Activated T-cell treated with anti-CD3 and anti-CD28 coated beads, Interleukin-2, amount 50 U/mL, for 72 hours (primary cell): ENCODE data around the gene SPEF2. TPM values are rescaled to one million over a fixed set of nuclear protein-coding genes. Genes with fewer than 3 reads are reported as not detected.

Source experiments
- ATAC-seq, 2 donors: fragments of 150-1000 bp; cut with Tn5 transposase; replicated peaks in 1 of 2; 2 replicates each; pipeline ENCODE4 v1.10.0; 2021; ENCODE audit warnings: moderate library complexity in 2 of 2, mild to moderate bottlenecking in 1 of 2
- DNase-seq, 2 donors: peaks; one replicate each; pipeline ENCODE4 v3.0.0; 2021 to 2022; ENCODE audit warnings: mixed read lengths in 1 of 2
- H3K27ac Mint-ChIP-seq: one replicate; pipeline ENCODE4 v1.8.0; 2022; ENCODE audit warnings: mild to moderate bottlenecking, moderate library complexity, mixed read lengths
- H3K27me3 Mint-ChIP-seq: one replicate; pipeline ENCODE4 v1.8.0; 2022; ENCODE audit warnings: low read depth, mixed read lengths
- H3K36me3 Mint-ChIP-seq, 2 donors: one replicate each; pipeline ENCODE4 v1.8.0; 2022; ENCODE audit warnings: mixed read lengths in 2 of 2, mild to moderate bottlenecking in 1 of 2; ENCODE audit not compliant: insufficient read depth in 2 of 2
- H3K4me1 Mint-ChIP-seq: one replicate; pipeline ENCODE4 v1.8.0; 2022; ENCODE audit warnings: low read depth, mixed read lengths
- H3K4me3 Mint-ChIP-seq, 2 donors: one replicate each; pipeline ENCODE4 v1.8.0; 2022; ENCODE audit warnings: mild to moderate bottlenecking in 2 of 2, mixed read lengths in 2 of 2, moderate library complexity in 2 of 2
- H3K9me3 Mint-ChIP-seq, 2 donors: one replicate each; pipeline ENCODE4 v1.8.0; 2022; ENCODE audit warnings: mixed read lengths in 2 of 2
- total RNA-seq, 2 donors: library from RNA; stranded (reverse); gene quantifications; one replicate each; pipeline ENCODE4 v1.2.3, GENCODE V29; 2022

The SPEF2 gene
- total RNA-seq, 2 donors from 2014 or later = 17.9 to 19.1 TPM

DNA sequence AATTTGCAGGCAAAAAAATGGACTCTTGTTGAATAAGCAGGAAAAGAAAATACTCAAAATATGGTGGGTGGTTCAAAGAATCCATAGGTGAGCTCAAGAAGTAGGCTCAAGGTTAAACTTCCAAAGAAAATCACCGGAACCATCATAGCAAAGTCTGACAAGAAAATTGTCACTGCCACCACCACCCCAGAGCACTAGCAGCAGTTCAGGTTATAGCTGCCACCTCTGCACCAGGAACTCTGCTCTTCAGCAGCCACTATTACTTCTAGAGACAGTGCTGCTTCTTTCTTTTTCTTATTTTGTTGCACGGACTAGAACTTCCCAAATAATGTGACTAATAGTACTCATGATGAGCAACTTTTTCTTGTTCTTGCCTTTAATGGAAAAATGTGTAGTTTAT lies 70.3 kb downstream of the SPEF2 start:
- H3K27ac Mint-ChIP-seq = no peak overlapping the region
- H3K4me3 Mint-ChIP-seq = no peak overlapping the region
- ATAC-seq (no peak), DNase-seq (no peak)
- peaks cover 0 to 1% of the 10 kb centered on the region in 2 donors for H3K36me3 Mint-ChIP-seq
- H3K4me1 Mint-ChIP-seq = no peaks in the 10 kb centered on the region
- no peaks in the 10 kb centered on the region for H3K27me3 Mint-ChIP-seq
- no peaks in the 10 kb centered on the region for H3K9me3 Mint-ChIP-seq

- Mint-ChIP-seq H3K27ac (no peak overlapping the region), H3K27me3 (no peaks in the 10 kb centered on the region), H3K36me3 (peaks cover 0 to 4% of the 10 kb centered on the region in 2 donors), H3K4me3 (no peak overlapping the region), H3K9me3 (no peaks in the 10 kb centered on the region), H3K4me1 (no peaks in the 10 kb centered on the region)
- no peak for DNase-seq
- no peak for ATAC-seq
Observed at GRCh38 chr5:35694481-35694880, 76.8 kb downstream of the SPEF2 start.

DNA sequence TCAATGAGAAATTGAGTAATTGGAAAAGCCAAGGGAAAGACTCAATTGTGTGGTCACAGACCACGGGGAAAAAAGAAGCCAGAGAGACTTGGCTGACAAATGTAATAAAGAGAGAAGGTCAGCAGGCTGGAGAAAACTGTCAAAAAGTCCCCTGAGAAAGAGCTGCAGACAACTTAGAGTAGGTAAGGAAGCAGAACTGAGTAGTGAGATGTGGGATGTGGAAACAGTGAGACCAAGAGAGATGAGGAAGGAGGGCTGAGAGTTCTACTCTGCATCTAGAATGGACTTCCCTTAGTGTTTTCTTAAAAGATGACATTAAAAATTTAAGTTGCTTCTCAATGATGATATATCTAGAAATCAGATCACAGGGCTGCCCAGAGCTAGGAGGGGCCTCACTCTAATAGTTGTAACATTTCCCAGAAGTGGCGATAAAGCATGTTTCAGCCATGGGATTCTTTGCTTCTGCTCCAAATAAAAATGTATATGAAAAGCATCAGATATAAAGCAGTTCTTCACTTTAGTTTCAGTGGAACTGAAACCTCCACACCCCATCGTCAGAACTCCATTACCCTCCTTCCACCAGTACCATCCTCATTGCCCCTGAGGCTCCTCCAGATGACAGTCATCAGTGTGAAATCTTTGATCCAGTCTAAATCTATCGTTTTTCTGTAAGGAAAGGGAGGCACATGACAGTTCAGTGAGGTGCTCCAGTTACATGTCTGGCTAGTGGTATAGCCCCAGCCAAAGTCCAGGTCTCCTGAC lies 80.6 kb downstream of the SPEF2 start:
- no peaks in the 10 kb centered on the region for H3K27me3 Mint-ChIP-seq
- no peak overlapping the region for H3K4me3 Mint-ChIP-seq
- H3K27ac Mint-ChIP-seq = no peak overlapping the region
- peaks cover 0 to 2% of the 10 kb centered on the region in 2 donors for H3K9me3 Mint-ChIP-seq
- H3K36me3 Mint-ChIP-seq = peaks cover 0 to 3% of the 10 kb centered on the region in 2 donors
- ATAC-seq (no peak), DNase-seq (no peak)
- no peaks in the 10 kb centered on the region for H3K4me1 Mint-ChIP-seq

- H3K27ac Mint-ChIP-seq = no peak overlapping the region
- no peak overlapping the region for H3K4me3 Mint-ChIP-seq
- H3K27me3 Mint-ChIP-seq = no peaks in the 10 kb centered on the region
- H3K9me3 Mint-ChIP-seq = peaks cover 4 to 5% of the 10 kb centered on the region in 2 donors
- DNase-seq (no peak), ATAC-seq (no peak)
- peaks cover 0 to 3% of the 10 kb centered on the region in 2 donors for H3K36me3 Mint-ChIP-seq
- peaks cover 16% of the 10 kb centered on the region for H3K4me1 Mint-ChIP-seq
Observed at GRCh38 chr5:35707659-35708058, 90.0 kb downstream of the SPEF2 start.

DNA sequence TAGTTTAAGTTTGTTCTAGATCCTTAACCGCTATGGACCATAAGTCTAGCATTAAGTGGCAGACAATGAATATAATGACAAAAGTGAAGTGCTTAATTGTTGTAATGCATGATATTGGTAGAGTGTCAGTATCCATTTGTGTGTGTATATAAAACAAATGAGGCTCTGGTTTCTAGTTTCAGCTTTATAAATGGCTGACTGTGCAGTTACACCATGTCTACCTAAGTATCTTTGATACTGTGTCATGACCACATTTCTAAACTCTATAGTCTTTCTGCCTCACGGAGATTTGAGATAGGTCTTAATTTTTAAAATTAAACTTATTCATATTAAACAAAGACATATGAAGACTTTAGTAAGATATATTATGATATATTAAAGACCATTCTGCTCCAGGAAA lies 92.0 kb downstream of the SPEF2 start:
- Mint-ChIP-seq H3K27ac (no peak overlapping the region), H3K36me3 (peaks cover 0 to 3% of the 10 kb centered on the region in 2 donors), H3K9me3 (peaks cover 4 to 5% of the 10 kb centered on the region in 2 donors), H3K27me3 (no peaks in the 10 kb centered on the region), H3K4me3 (no peak overlapping the region), H3K4me1 (peaks cover 16% of the 10 kb centered on the region)
- DNase-seq (no peak), ATAC-seq (no peak)

DNA sequence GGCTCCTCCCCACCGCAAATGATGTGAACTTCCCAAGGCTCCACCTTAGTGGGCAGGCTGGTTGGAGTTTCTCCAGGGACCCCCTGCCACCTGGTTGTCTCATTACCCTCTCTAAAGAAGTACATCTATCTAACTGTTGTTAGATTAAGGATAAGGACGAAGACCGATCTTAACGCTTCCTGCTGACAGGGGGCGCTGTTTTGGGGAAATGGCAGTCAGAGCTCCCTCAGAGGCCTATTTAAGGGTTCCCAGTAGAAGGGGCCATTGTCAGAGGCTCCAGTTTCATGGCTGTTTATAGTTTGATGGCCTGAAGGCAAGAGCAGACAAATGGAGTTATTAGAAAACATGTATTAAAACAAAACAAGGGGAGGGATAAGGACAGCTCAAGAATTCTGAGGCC lies 100.1 kb downstream of the SPEF2 start:
- H3K9me3 Mint-ChIP-seq = peaks cover 0 to 2% of the 10 kb centered on the region in 2 donors
- no peaks in the 10 kb centered on the region for H3K27me3 Mint-ChIP-seq
- DNase-seq (no peak), ATAC-seq (no peak)
- H3K4me1 Mint-ChIP-seq = no peaks in the 10 kb centered on the region
- peaks cover under 1 to 1% of the 10 kb centered on the region in 2 donors for H3K36me3 Mint-ChIP-seq
- no peak overlapping the region for H3K4me3 Mint-ChIP-seq
- no peak overlapping the region for H3K27ac Mint-ChIP-seq

DNA sequence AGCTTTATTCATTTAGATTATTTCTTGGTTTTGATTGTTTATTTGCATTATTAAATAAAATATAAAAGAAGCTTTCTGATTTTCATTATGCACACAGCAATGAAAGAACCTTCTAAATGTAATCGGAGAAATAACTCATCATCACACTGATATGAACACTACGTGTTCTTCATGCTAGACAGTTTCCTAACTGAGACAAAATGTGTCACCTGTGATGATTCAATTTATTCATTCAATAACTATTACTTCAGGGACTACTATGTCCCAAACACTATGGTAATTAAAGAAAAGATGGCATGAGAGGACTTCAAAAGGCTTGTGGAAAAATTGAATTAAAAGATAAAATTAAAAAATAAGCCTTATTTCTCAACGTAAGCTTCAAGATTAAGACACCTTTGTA lies 118.1 kb downstream of the SPEF2 start:
- Mint-ChIP-seq H3K4me3 (no peak overlapping the region), H3K27ac (no peak overlapping the region), H3K36me3 (peaks cover 15 to 27% of the 10 kb centered on the region in 2 donors), H3K9me3 (peaks cover 7 to 11% of the 10 kb centered on the region in 2 donors), H3K4me1 (peaks cover 69% of the 10 kb centered on the region), H3K27me3 (no peaks in the 10 kb centered on the region)
- ATAC-seq (peak; percentile 55 to 66), DNase-seq (no peak)

- peak; percentile 93 to 95 for ATAC-seq
- H3K27me3 Mint-ChIP-seq = no peaks in the 10 kb centered on the region
- peaks cover 19 to 33% of the 10 kb centered on the region in 2 donors for H3K36me3 Mint-ChIP-seq
Observed at GRCh38 chr5:35736280-35736679, 118.6 kb downstream of the SPEF2 start.

GRCh38 chr5:35741126-35741716 lies 123.6 kb downstream of the SPEF2 start:
- Mint-ChIP-seq H3K36me3 (peaks cover 24 to 36% of the 10 kb centered on the region in 2 donors), H3K4me3 (peak overlapping the region; percentile 7 to 35), H3K4me1 (peaks cover 74% of the 10 kb centered on the region), H3K27ac (peak overlapping the region; percentile 6), H3K27me3 (no peaks in the 10 kb centered on the region), H3K9me3 (peaks cover 10 to 16% of the 10 kb centered on the region in 2 donors)
- ATAC-seq (peak; percentile 56 to 75), DNase-seq (peak in 1 of 2 donors; percentile 5)

More at GRCh38 chr5:35736280-35736679, 118.6 kb downstream of the SPEF2 start:
- peaks cover 72% of the 10 kb centered on the region for H3K4me1 Mint-ChIP-seq
- peak; percentile 46 to 69 for DNase-seq
- peaks cover 10 to 16% of the 10 kb centered on the region in 2 donors for H3K9me3 Mint-ChIP-seq
- H3K4me3 Mint-ChIP-seq = peak overlapping the region in 1 of 2 donors; percentile 35
- H3K27ac Mint-ChIP-seq = peak overlapping the region; percentile 74

- peaks cover 67% of the 10 kb centered on the region for H3K4me1 Mint-ChIP-seq
- H3K27me3 Mint-ChIP-seq = no peaks in the 10 kb centered on the region
- no peak overlapping the region for H3K27ac Mint-ChIP-seq
- peaks cover 12 to 14% of the 10 kb centered on the region in 2 donors for H3K9me3 Mint-ChIP-seq
- ATAC-seq = no peak
- DNase-seq = no peak
- H3K36me3 Mint-ChIP-seq = peaks cover 27 to 36% of the 10 kb centered on the region in 2 donors
- no peak overlapping the region for H3K4me3 Mint-ChIP-seq
Observed at GRCh38 chr5:35741971-35742370, 124.3 kb downstream of the SPEF2 start.

DNA sequence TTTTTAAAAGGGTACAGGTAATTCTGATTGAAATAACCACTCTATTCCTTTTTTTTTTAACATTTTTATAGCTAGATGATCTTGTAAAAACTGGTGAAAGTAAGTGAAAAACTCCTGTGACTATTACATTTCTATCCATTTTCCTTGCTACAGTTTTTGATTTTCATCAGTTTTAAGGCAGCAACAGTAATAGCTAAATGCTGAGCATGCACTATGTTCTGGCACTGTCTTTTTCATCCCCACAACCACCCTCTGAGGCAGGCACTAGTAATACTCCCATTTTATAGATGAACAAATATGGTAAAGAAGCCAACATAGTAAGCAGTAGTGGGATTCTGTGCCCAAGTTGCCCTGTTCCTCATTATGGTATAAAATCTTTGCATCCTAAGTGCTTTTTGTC lies 126.0 kb downstream of the SPEF2 start:
- ATAC-seq (no peak), DNase-seq (no peak)
- Mint-ChIP-seq H3K4me3 (peak overlapping the region in 1 of 2 donors; percentile 61), H3K4me1 (peaks cover 69% of the 10 kb centered on the region), H3K27me3 (no peaks in the 10 kb centered on the region), H3K9me3 (peaks cover 19 to 20% of the 10 kb centered on the region in 2 donors), H3K36me3 (peaks cover 32 to 35% of the 10 kb centered on the region in 2 donors), H3K27ac (peak overlapping the region; percentile 27)

DNA sequence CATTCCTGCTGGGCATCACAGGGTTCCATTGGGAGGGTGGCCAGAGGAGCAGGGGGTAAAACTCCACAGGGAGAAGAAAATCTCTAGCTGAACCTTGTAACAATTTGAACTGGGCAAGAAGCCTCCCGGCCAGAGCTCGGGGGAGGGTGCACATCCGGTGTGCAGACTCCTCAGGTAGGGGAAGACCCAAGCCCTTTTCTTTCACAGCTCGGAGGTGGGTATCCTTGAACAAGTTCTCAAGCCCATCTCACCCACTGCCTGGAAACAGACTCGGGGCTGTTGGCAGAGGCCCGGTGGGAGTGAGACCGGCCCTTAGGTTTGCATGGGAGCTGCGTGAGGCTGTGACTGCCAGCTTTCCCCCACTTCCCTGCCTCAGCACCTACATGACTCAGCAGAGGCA lies 127.5 kb downstream of the SPEF2 start:
- Mint-ChIP-seq H3K4me1 (peaks cover 67% of the 10 kb centered on the region), H3K4me3 (peak overlapping the region; percentile 40 to 61), H3K27me3 (no peaks in the 10 kb centered on the region), H3K27ac (peak overlapping the region; percentile 62), H3K36me3 (peaks cover 29 to 32% of the 10 kb centered on the region in 2 donors), H3K9me3 (peaks cover 22 to 27% of the 10 kb centered on the region in 2 donors)
- ATAC-seq (no peak), DNase-seq (no peak)

- H3K4me1 Mint-ChIP-seq = peaks cover 63% of the 10 kb centered on the region
- H3K36me3 Mint-ChIP-seq = peaks cover 29 to 32% of the 10 kb centered on the region in 2 donors
- no peak overlapping the region for H3K27ac Mint-ChIP-seq
Observed at GRCh38 chr5:35745660-35746059, 128.0 kb downstream of the SPEF2 start.

More at GRCh38 chr5:35745660-35746059, 128.0 kb downstream of the SPEF2 start:
- ATAC-seq = no peak
- DNase-seq = no peak
- Mint-ChIP-seq H3K27me3 (no peaks in the 10 kb centered on the region), H3K4me3 (peak overlapping the region in 1 of 2 donors; percentile 19), H3K9me3 (peaks cover 22 to 31% of the 10 kb centered on the region in 2 donors)
